Left lung (tissue), 10 donors: Measurements from ENCODE around the gene CFAP54. TPM values are rescaled to one million over a fixed set of nuclear protein-coding genes. Genes with fewer than 3 reads are reported as not detected.

Experiments
- ATAC-seq: fragments of 200-7000 bp; cut with Tn5 transposase; one replicate; pipeline ENCODE4 v1.9.1; 2020; ENCODE audit warnings: moderate library complexity
- DNase-seq, 4 donors: peaks; one replicate each; pipeline ENCODE4 v3.0.0-alpha.2; 2013 to 2020
- H3K27ac ChIP-seq, 2 donors: fragments of 200-600 bp; sonication (generic) in 1 of 2; one replicate each; pipeline versions ENCODE4 v1.5.0 to v1.8.0; 2020 to 2021
- H3K27me3 ChIP-seq, 2 donors: fragments of 200-600 bp; sonication (generic) in 1 of 2; one replicate each; pipeline versions ENCODE4 v1.5.0 to v1.8.0; 2020 to 2021
- H3K36me3 ChIP-seq, 2 donors: fragments of 200-600 bp; sonication (generic) in 1 of 2; one replicate each; pipeline versions ENCODE4 v1.5.0 to v1.8.0; 2020 to 2021
- H3K4me1 ChIP-seq, 2 donors: fragments of 200-600 bp; one replicate each; pipeline ENCODE4 v1.8.0; 2021
- H3K4me3 ChIP-seq, 2 donors: fragments of 200-600 bp; sonication (generic) in 1 of 2; one replicate each; pipeline versions ENCODE4 v1.5.0 to v1.8.0; 2020 to 2021; ENCODE audit warnings: mild to moderate bottlenecking in 1 of 2
- H3K9me3 ChIP-seq, 2 donors: fragments of 200-600 bp; sonication (generic) in 1 of 2; one replicate each; pipeline versions ENCODE4 v1.5.0 to v1.8.0; 2020 to 2021
- CTCF ChIP-seq, 2 donors: fragments of 200-600 bp; sonication (generic) in 1 of 2; IDR thresholded peaks; one replicate each; pipeline versions ENCODE4 v1.5.0 to v1.8.0; 2021; ENCODE audit warnings: antibody characterized with exemption in 2 of 2
- intact Hi-C, 2 donors: fragments of 100-400 bp; cut with DNase I; formaldehyde crosslinking; loops; one replicate each; pipeline versions ENCODE4 v1.11.2 to v1.14.2; 2022
- polyA plus RNA-seq, 6 donors: library from polyadenylated mRNA; unstranded; fragments of 120-200 nt; gene quantifications; one replicate each; pipeline ENCODE4 v1.2.1, GENCODE V29; 2013; ENCODE audit not compliant: insufficient read length in 6 of 6
- total RNA-seq, 2 donors: library from RNA; stranded (reverse); fragmentation: NEBNext Ultra II Directional; extraction: Animal tissue kit (Norgen Biotek cat#: 25700); gene quantifications; one replicate each; pipeline ENCODE4 v1.2.1, GENCODE V29; 2021
- donor health status: DM: no; HTN: yes; CAD: no.
- donor health status: DM: no; HTN: no; CAD: no.

CFAP54 gene
- total and polyA plus RNA-seq, 8 donors, result 1.1 to 3.7 (median 2.6) TPM

- H3K9me3 ChIP-seq, result no peaks in the 10 kb centered on the region
- intact Hi-C loops, result no loop called here
- peak overlapping the region; percentile 71 to 73 for H3K4me3 ChIP-seq
- peak in 1 of 4 donors; percentile 28 for DNase-seq
- peak overlapping the region; percentile 86 to 90 for H3K27ac ChIP-seq
- peaks cover 0 to 43% of the 10 kb centered on the region in 2 donors for H3K4me1 ChIP-seq
- H3K27me3 ChIP-seq, result no peaks in the 10 kb centered on the region
- ATAC-seq, result peak; percentile 48
- TF ChIP-seq CTCF (IDR thresholded peaks at IDR 0.05), result no peak
- no peaks in the 10 kb centered on the region for H3K36me3 ChIP-seq
Observed at GRCh38 chr12:96907671-96908422, 418.5 kb downstream of the CFAP54 start.

GRCh38 chr12:96908423-96908675 lies 419.0 kb downstream of the CFAP54 start:
- Histone ChIP-seq H3K9me3 (no peaks in the 10 kb centered on the region), H3K27ac (peak overlapping the region in 1 of 2 donors; percentile 90), H3K4me1 (peaks cover 0 to 43% of the 10 kb centered on the region in 2 donors), H3K4me3 (peak overlapping the region in 1 of 2 donors; percentile 71), H3K27me3 (no peaks in the 10 kb centered on the region), H3K36me3 (no peaks in the 10 kb centered on the region)
- no peak for ATAC-seq
- intact Hi-C loops, result no loop called here
- DNase-seq, result no peak
- no peak for TF ChIP-seq CTCF (IDR thresholded peaks at IDR 0.05)

GRCh38 chr12:96912261-96912660 lies 422.9 kb downstream of the CFAP54 start:
- intact Hi-C loops, result no loop called here
- ATAC-seq, result no peak

GRCh38 chr12:96912943-96913342 lies 423.6 kb downstream of the CFAP54 start:
- Histone ChIP-seq H3K4me1 (peaks cover 0 to 34% of the 10 kb centered on the region in 2 donors), H3K4me3 (no peak overlapping the region), H3K27me3 (no peaks in the 10 kb centered on the region), H3K36me3 (no peaks in the 10 kb centered on the region), H3K9me3 (no peaks in the 10 kb centered on the region), H3K27ac (no peak overlapping the region)
- no peak for DNase-seq
- TF ChIP-seq CTCF (IDR thresholded peaks at IDR 0.05), result no peak
- no peak for ATAC-seq
- intact Hi-C loops, result no loop called here

More at GRCh38 chr12:96912261-96912660, 422.9 kb downstream of the CFAP54 start:
- H3K27me3 ChIP-seq, result no peaks in the 10 kb centered on the region
- DNase-seq, result no peak
- H3K27ac ChIP-seq, result no peak overlapping the region
- no peak overlapping the region for H3K4me3 ChIP-seq
- peaks cover 0 to 37% of the 10 kb centered on the region in 2 donors for H3K4me1 ChIP-seq
- no peaks in the 10 kb centered on the region for H3K36me3 ChIP-seq
- TF ChIP-seq CTCF (IDR thresholded peaks at IDR 0.05), result no peak
- no peaks in the 10 kb centered on the region for H3K9me3 ChIP-seq

- no peak overlapping the region for H3K27ac ChIP-seq
- H3K27me3 ChIP-seq, result no peaks in the 10 kb centered on the region
- no peaks in the 10 kb centered on the region for H3K4me1 ChIP-seq
- no peak for DNase-seq
- H3K9me3 ChIP-seq, result no peaks in the 10 kb centered on the region
- H3K4me3 ChIP-seq, result no peak overlapping the region
- TF ChIP-seq CTCF (IDR thresholded peaks at IDR 0.05), result no peak
- no peak for ATAC-seq
- intact Hi-C loops, result no loop called here
- H3K36me3 ChIP-seq, result peaks cover 0 to 25% of the 10 kb centered on the region in 2 donors
Observed at GRCh38 chr12:96919510-96920210, 430.3 kb downstream of the CFAP54 start.
